Measurements from ENCODE around the gene KRT16. TPM values are rescaled to one million over a fixed set of nuclear protein-coding genes. Genes with fewer than 3 reads are reported as not detected.

The KRT16 gene
- total and polyA plus RNA-seq, 2 of the 8 experiments (the other 6 are each of a cell fraction or from before 2014, with no cell fraction given) = not detected

DNA sequence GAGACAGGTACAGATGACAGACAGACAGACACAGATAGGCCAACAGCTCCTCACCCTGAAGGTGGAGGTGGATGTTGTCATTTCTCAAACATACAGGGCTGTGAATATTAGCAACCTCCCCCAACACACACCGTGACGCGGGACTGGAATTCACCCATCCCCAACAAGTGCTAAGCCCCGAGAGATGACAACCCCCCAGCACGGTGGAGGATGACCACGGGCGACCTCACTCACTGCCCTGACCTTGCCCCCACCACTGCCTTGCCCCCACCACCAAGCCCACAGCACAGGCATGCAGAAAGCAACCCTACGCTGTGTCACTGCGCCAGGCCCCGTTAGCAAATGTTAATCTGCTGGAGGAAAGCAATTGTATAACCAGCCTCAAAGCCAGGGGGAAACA is 16.7 kb upstream of the KRT16 start:
- H3K4ac ChIP-seq (replicated peaks; ENCODE audit: insufficient read length, low read depth, low read length) = no peak overlapping the region
- no peak overlapping the region for H3K18ac ChIP-seq (ENCODE audit: extremely low read depth, low read length)
- H3K27me3 ChIP-seq (replicated peaks in 1 of 4; ENCODE audit: control insufficient read depth in 3 of 4, extremely low read depth in 1 of 4, insufficient read depth in 3 of 4, low read length in 3 of 4) = no peaks in the 10 kb centered on the region
- H3K4me2 ChIP-seq (ENCODE audit: insufficient read depth in 1 of 2, low read depth in 2 of 2, low read length in 2 of 2) = no peak overlapping the region
- FAIRE-seq (no peak), DNase-seq (ENCODE audit: low read depth in 1 of 2, low spot score in 2 of 2) (no peak)
- no peak overlapping the region for H3K27ac ChIP-seq (ENCODE audit: low read depth, low read length)
- H3K23me2 ChIP-seq (ENCODE audit: low read depth, low read length) = peaks cover 12% of the 10 kb centered on the region; the same call in 1 of the 2 replicates
- no peaks in the 10 kb centered on the region for H3K9me3 ChIP-seq (ENCODE audit: insufficient read depth in 2 of 2, low read depth in 1 of 2, low read length in 1 of 2)
- H3K36me3 ChIP-seq (ENCODE audit: control insufficient read depth in 2 of 4, insufficient read depth in 4 of 4, low read length in 3 of 4) = no peaks in the 10 kb centered on the region; a peak in 1 of 8 replicates
- no peak overlapping the region for H4K91ac ChIP-seq (replicated peaks; ENCODE audit: insufficient read length, low read length)
- WGBS, 2 experiments (ENCODE audit: extremely low coverage in 1 of 2, insufficient coverage in 1 of 2, insufficient read length in 1 of 2, insufficient replicate concordance in 2 of 2, low coverage in 1 of 2, low lambda C conversion rate in 2 of 2, missing lambda C conversion rate in 1 of 2) = 97% methylated on average over 10 of the region's 10 CpGs; no CpG with 5 or more reads in 1 of the 2 experiments
- H3K79me2 ChIP-seq (ENCODE audit: control insufficient read depth in 1 of 2, insufficient read depth in 2 of 2, low read length in 2 of 2) = no peaks in the 10 kb centered on the region
- CTCF ChIA-PET (ENCODE audit: partially characterized antibody) = interaction anchor here (0.9 to 14.5 kb wide), 10 partner anchors 9 to 80 kb away, joined by 3 to 103 read pairs (median 6); no protein-coding TSS in a partner anchor
- H4K5ac ChIP-seq (ENCODE audit: insufficient read length, low read depth, low read length) = no peak overlapping the region
- H2AFZ ChIP-seq (ENCODE audit: low read length) = no peak overlapping the region
- no peak overlapping the region for H3K23ac ChIP-seq (ENCODE audit: insufficient read length)
- no peak overlapping the region for H2AK5ac ChIP-seq (ENCODE audit: low read depth, low read length)
- no peak overlapping the region for H2BK15ac ChIP-seq (ENCODE audit: low read length)
- no peak overlapping the region for H2BK12ac ChIP-seq (ENCODE audit: low read depth, low read length)
- no peak overlapping the region for H3K56ac ChIP-seq (replicated peaks; ENCODE audit: insufficient read length, low read depth, low read length)
- no peak overlapping the region for H2BK20ac ChIP-seq (ENCODE audit: low read length)
- no peak overlapping the region for H3K4me3 ChIP-seq (ENCODE audit: extremely low read depth in 1 of 4, insufficient read depth in 2 of 4, low read depth in 3 of 4, low read length in 4 of 4)
- H4K20me1 ChIP-seq (replicated peaks in 1 of 2; ENCODE audit: control insufficient read depth in 1 of 2, insufficient read depth in 2 of 2, low read length in 2 of 2) = peaks cover 0 to 11% of the 10 kb centered on the region in 2 experiments
- POLR2A ChIA-PET (ENCODE audit: partially characterized antibody) = no interaction called here
- no peak overlapping the region for H2BK120ac ChIP-seq (replicated peaks; ENCODE audit: low read depth, low read length)
- no peaks in the 10 kb centered on the region for H3K79me1 ChIP-seq (ENCODE audit: low read depth, low read length)
- peaks cover 0 to 6% (median 0%) of the 10 kb centered on the region in 4 experiments; a peak in 1 of 7 replicates for H3K4me1 ChIP-seq (replicated peaks in 1 of 4; ENCODE audit: control insufficient read depth in 3 of 4, insufficient read depth in 4 of 4, low read length in 3 of 4)
- no peak for TF ChIP-seq RXRA (IDR thresholded peaks at IDR 0.05; ENCODE audit: insufficient read depth, low read depth, low read length)
- TF ChIP-seq SP1 (IDR thresholded peaks at IDR 0.05; ENCODE audit: low read depth, low read length) = no peak
- no peak for TF ChIP-seq CBX5 (IDR thresholded peaks at IDR 0.05; ENCODE audit: low read depth, low read length)
- no peak for TF ChIP-seq EGR1 (IDR thresholded peaks at IDR 0.05; ENCODE audit: borderline replicate concordance, low read depth, low read length)
- TF ChIP-seq CBX8 (IDR thresholded peaks at IDR 0.05; ENCODE audit: borderline replicate concordance, low read depth, low read length) = no peak
- no peak for TF ChIP-seq MAFK (IDR thresholded peaks at IDR 0.05; ENCODE audit: low read depth, low read length)
- no peak for TF ChIP-seq JUN (IDR thresholded peaks at IDR 0.05; ENCODE audit: low read depth, low read length)
- no peak overlapping the region for H2BK5ac ChIP-seq (ENCODE audit: low read depth, low read length)
- no peak overlapping the region for H4K8ac ChIP-seq (ENCODE audit: extremely low read depth, insufficient read depth, low read length)
- no peak overlapping the region for H3K9ac ChIP-seq (replicated peaks in 1 of 4; ENCODE audit: extremely low read depth in 1 of 4, low read depth in 3 of 4, low read length in 3 of 4)
- no peak overlapping the region for H3K14ac ChIP-seq (ENCODE audit: insufficient read length)

Measured in H1 (cell line).